ENCODE data around the gene DLG2. TPM values are rescaled to one million over a fixed set of nuclear protein-coding genes. Genes with fewer than 3 reads are reported as not detected.

The DLG2 gene
- total RNA-seq, 1 donor from 2014 or later = 6.7 TPM

- no peak for DNase-seq (ENCODE audit: low spot score in 2 of 2, unreplicated experiment in 2 of 2)
Observed at GRCh38 chr11:83680321-83680720, 1946.8 kb downstream of the DLG2 start.

DNA sequence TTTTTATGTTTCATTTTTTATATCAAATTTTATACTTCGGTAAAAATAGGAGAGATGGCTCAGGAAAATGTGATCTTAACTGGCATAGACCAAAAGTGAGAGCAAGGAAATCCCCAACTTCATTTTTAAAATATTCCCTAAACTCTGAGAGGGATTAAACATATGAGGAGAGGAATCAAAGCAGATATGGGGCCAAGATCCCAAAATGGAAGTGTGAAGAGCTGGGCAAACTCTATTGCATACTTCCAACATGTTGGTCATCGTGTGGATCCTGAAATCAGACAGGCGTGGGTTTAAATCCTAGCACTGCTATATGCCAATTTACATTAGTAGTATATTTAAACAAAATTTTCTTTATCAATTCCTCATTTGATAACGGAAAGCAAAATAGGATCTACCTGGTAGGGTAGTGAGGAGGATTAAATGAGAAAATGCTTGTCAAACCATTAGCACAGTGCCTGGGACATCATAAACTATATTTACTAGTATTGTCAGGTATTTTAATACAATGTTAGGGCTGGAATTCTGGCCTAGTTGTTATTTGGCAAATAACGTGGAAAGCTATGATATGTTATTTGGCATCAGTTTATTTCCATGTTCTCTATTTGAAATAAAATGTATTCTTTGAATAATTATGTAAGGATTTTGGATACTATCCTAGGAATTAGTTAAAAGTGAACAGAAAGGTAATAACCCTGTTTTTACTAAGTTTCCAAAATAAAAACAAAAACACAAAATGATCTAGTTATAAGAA lies 1948.1 kb downstream of the DLG2 start:
- no peak overlapping the region for H3K27ac Mint-ChIP-seq
- no peaks in the 10 kb centered on the region for H3K9me3 Mint-ChIP-seq
- no peaks in the 10 kb centered on the region for H3K27me3 Mint-ChIP-seq (ENCODE audit: low read depth)
- no peaks in the 10 kb centered on the region for H3K36me3 Mint-ChIP-seq
- H3K4me3 Mint-ChIP-seq = no peak overlapping the region
- TF ChIP-seq, protein P1, sequence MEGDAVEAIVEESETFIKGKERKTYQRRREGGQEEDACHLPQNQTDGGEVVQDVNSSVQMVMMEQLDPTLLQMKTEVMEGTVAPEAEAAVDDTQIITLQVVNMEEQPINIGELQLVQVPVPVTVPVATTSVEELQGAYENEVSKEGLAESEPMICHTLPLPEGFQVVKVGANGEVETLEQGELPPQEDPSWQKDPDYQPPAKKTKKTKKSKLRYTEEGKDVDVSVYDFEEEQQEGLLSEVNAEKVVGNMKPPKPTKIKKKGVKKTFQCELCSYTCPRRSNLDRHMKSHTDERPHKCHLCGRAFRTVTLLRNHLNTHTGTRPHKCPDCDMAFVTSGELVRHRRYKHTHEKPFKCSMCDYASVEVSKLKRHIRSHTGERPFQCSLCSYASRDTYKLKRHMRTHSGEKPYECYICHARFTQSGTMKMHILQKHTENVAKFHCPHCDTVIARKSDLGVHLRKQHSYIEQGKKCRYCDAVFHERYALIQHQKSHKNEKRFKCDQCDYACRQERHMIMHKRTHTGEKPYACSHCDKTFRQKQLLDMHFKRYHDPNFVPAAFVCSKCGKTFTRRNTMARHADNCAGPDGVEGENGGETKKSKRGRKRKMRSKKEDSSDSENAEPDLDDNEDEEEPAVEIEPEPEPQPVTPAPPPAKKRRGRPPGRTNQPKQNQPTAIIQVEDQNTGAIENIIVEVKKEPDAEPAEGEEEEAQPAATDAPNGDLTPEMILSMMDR (IDR thresholded peaks at IDR 0.05; ENCODE audit: unreplicated experiment) = no peak
- peaks cover 26% of the 10 kb centered on the region for H3K4me1 Mint-ChIP-seq
- DNase-seq (ENCODE audit: low spot score in 2 of 2, unreplicated experiment in 2 of 2) = no peak

More at GRCh38 chr11:83680321-83680720, 1946.8 kb downstream of the DLG2 start:
- Mint-ChIP-seq H3K27ac (no peak overlapping the region), H3K4me1 (peaks cover 26% of the 10 kb centered on the region), H3K4me3 (no peak overlapping the region), H3K27me3 (ENCODE audit: low read depth) (no peaks in the 10 kb centered on the region), H3K36me3 (no peaks in the 10 kb centered on the region), H3K9me3 (no peaks in the 10 kb centered on the region)
- TF ChIP-seq, protein P1 (IDR thresholded peaks at IDR 0.05; ENCODE audit: unreplicated experiment) = no peak

DNA sequence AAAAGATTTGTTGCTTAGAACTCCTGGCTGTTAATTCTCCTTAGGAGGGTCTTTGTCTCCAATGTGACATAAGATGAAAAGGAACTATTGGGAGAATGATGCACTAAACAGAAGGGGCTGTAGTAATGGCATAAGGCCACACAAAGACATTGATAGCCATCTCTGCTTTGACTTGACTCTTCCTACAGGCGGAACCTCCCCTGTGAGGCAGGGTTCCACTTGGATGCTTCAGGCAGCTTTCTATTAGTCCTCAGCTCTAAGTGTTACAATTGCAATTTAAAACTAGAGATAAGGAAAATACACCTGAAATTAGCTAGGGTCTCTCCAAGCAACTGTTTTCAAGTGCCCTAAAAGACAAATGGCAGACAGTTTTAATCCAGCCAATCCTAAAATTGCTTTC lies 1949.4 kb downstream of the DLG2 start:
- H3K27ac Mint-ChIP-seq = no peak overlapping the region
- H3K36me3 Mint-ChIP-seq = no peaks in the 10 kb centered on the region
- no peak for DNase-seq (ENCODE audit: low spot score in 2 of 2, unreplicated experiment in 2 of 2)
- H3K27me3 Mint-ChIP-seq (ENCODE audit: low read depth) = no peaks in the 10 kb centered on the region
- peaks cover 26% of the 10 kb centered on the region for H3K4me1 Mint-ChIP-seq
- H3K9me3 Mint-ChIP-seq = no peaks in the 10 kb centered on the region
- TF ChIP-seq, protein P1 (IDR thresholded peaks at IDR 0.05; ENCODE audit: unreplicated experiment) = no peak
- no peak overlapping the region for H3K4me3 Mint-ChIP-seq

- peaks cover 10% of the 10 kb centered on the region for H3K4me1 Mint-ChIP-seq
- no peaks in the 10 kb centered on the region for H3K36me3 Mint-ChIP-seq
- H3K9me3 Mint-ChIP-seq = no peaks in the 10 kb centered on the region
- H3K27me3 Mint-ChIP-seq (ENCODE audit: low read depth) = no peaks in the 10 kb centered on the region
- TF ChIP-seq, protein P1 (IDR thresholded peaks at IDR 0.05; ENCODE audit: unreplicated experiment) = no peak
- no peak for DNase-seq (ENCODE audit: low spot score in 2 of 2, unreplicated experiment in 2 of 2)
- no peak overlapping the region for H3K27ac Mint-ChIP-seq
- H3K4me3 Mint-ChIP-seq = no peak overlapping the region
Observed at GRCh38 chr11:83676056-83676601, 1951.0 kb downstream of the DLG2 start.

DNA sequence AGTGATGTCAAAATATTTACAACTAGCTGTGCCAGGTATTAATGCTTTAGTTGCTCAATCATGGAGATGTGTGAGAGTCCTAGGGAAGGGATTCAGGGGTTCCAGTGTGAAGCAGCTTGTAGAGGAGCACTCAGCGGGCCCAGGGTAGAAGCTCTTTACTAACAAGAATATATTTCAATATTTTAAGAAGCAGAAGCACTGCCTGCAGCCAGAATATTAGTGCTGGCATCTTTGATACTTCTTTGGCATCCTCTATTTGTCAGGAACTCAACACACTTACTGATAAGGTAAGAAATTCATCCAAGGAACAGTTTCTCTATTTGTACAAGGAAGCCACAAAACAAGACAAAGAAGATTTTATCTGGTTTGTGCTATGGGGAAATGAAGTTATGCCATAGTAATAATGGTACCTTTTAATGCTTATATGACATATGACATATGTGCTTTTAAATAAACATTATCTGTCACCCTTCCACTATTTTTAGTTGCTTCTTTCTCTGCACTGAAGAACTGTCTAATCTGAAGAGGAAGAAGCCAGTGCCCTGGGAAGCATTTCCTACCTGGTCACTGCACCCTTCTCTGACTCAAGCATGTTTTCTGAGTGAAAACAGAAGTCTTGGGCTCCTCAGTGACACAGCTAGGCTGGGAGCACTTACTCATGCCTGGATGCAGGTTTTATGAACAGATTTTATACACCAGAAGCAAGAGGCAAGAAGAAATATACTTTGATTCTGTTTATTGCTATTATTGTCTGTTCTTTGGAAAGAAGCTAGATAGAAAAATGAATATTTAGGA lies 1952.8 kb downstream of the DLG2 start:
- Mint-ChIP-seq H3K4me1 (no peaks in the 10 kb centered on the region), H3K9me3 (no peaks in the 10 kb centered on the region), H3K36me3 (no peaks in the 10 kb centered on the region), H3K4me3 (no peak overlapping the region), H3K27me3 (ENCODE audit: low read depth) (no peaks in the 10 kb centered on the region), H3K27ac (no peak overlapping the region)
- DNase-seq (ENCODE audit: low spot score in 2 of 2, unreplicated experiment in 2 of 2) = no peak
- TF ChIP-seq, protein P1 (IDR thresholded peaks at IDR 0.05; ENCODE audit: unreplicated experiment) = no peak

All from mesothelial cell of epicardium (in vitro differentiated cells).